B cell (primary cell): Measurements from ENCODE around the gene EIF5. TPM values are rescaled to one million over a fixed set of nuclear protein-coding genes. Genes with fewer than 3 reads are reported as not detected.

ENCODE experiments used
- ATAC-seq: fragments of 200-7000 bp; cut with Tn5 transposase; one replicate; pipeline ENCODE4 v1.10.0; 2021; ENCODE audit warnings: low read depth, mild to moderate bottlenecking, moderate number of reproducible peaks, moderate library complexity
- CTCF ChIA-PET: fragments of 350-600 bp; sonication (Branson Sonifier 250); formaldehyde crosslinking; loops from one replicate; lab custom pipeline; 2021; ENCODE audit warnings: antibody characterized with exemption, inconsistent platforms; lab: Charles Lee
- POLR2A ChIA-PET: fragments of 350-600 bp; sonication (Branson Sonifier 250); formaldehyde crosslinking; loops from one replicate; lab custom pipeline; 2021; ENCODE audit warnings: antibody characterized with exemption; lab: Charles Lee
- DNase-seq: peaks from one replicate; pipeline ENCODE4 v3.0.0; 2013
- H2AFZ ChIP-seq: 2 replicates; pipeline ENCODE4 v1.6.1; 2012; ENCODE audit warnings: mild to moderate bottlenecking, low read depth, low read length; ENCODE audit not compliant: insufficient read depth, poor library complexity, severe bottlenecking
- H3K27ac ChIP-seq, 2 donors: 1 replicate in 1 of 2; 2 replicates in 1 of 2; pipeline ENCODE4 v1.5.1; 2012 to 2013; ENCODE audit warnings: low read length in 2 of 2, mild to moderate bottlenecking in 2 of 2, moderate library complexity in 1 of 2
- H3K27me3 ChIP-seq, 4 experiments: fragments of 200-600 bp in 1 of 4; sonication (generic) in 1 of 4; replicated peaks in 1 of 4; 1 replicate in 2 of 4; 2 replicates in 2 of 4; pipeline versions ENCODE4 v1.6.1 to v1.7.0; 2013 to 2016; ENCODE audit warnings: low read length in 3 of 4, mild to moderate bottlenecking in 2 of 4, mixed read lengths in 1 of 4, moderate library complexity in 1 of 4; ENCODE audit not compliant: insufficient read depth in 4 of 4, control insufficient read depth in 3 of 4; ENCODE audit errors: control extremely low read depth in 1 of 4
- H3K36me3 ChIP-seq, 2 experiments: replicated peaks in 1 of 2; 1 replicate in 1 of 2; 2 replicates in 1 of 2; pipeline versions ENCODE4 v1.6.1 to v1.7.1; 2013; ENCODE audit warnings: low read length in 1 of 2; ENCODE audit not compliant: insufficient read depth in 2 of 2, control insufficient read depth in 1 of 2; ENCODE audit errors: control extremely low read depth in 1 of 2, extremely low read depth in 1 of 2
- H3K4me1 ChIP-seq, 2 donors: fragments of 200-600 bp in 1 of 2; sonication (generic) in 1 of 2; 1 replicate in 1 of 2; 2 replicates in 1 of 2; pipeline versions ENCODE4 v1.5.1 to v1.6.1; 2013 to 2017; ENCODE audit warnings: low read length in 2 of 2; ENCODE audit not compliant: control insufficient read depth in 2 of 2, insufficient read depth in 2 of 2
- H3K4me2 ChIP-seq: replicated peaks from 2 replicates; pipeline ENCODE3; 2012; ENCODE audit warnings: mild to moderate bottlenecking, low read depth, low read length; ENCODE audit not compliant: poor library complexity, severe bottlenecking
- H3K4me3 ChIP-seq, 5 experiments: fragments of 200-600 bp in 1 of 5; sonication (generic) in 1 of 5; 1 replicate in 3 of 5; 2 replicates in 2 of 5; pipeline versions ENCODE4 v1.5.1 to v1.7.0; 2011 to 2016; ENCODE audit warnings: low read length in 4 of 5, mild to moderate bottlenecking in 4 of 5, low read depth in 2 of 5, control low read depth in 1 of 5, moderate library complexity in 1 of 5; ENCODE audit not compliant: insufficient read depth in 1 of 5; ENCODE audit errors: control extremely low read depth in 1 of 5, extremely low read depth in 1 of 5
- H3K79me2 ChIP-seq: fragments of 200-600 bp; sonication (generic); one replicate; pipeline ENCODE4 v1.6.0; 2016; ENCODE audit warnings: low read length; ENCODE audit not compliant: control insufficient read depth, insufficient read depth
- H3K9ac ChIP-seq: fragments of 200-600 bp; sonication (generic); 2 replicates; pipeline ENCODE4 v1.6.1; 2017; ENCODE audit warnings: mild to moderate bottlenecking, low read length, moderate library complexity
- H3K9me3 ChIP-seq, 3 donors: one replicate each; pipeline versions ENCODE4 v1.6.1 to v1.7.1; 2013; ENCODE audit warnings: low read length in 2 of 3; ENCODE audit not compliant: control insufficient read depth in 2 of 3, insufficient read depth in 1 of 3; ENCODE audit errors: control extremely low read depth in 1 of 3
- H4K20me1 ChIP-seq: 2 replicates; pipeline ENCODE4 v1.6.0; 2012; ENCODE audit warnings: mild to moderate bottlenecking, low read length; ENCODE audit not compliant: insufficient read depth, control insufficient read depth, poor library complexity, severe bottlenecking
- H3K27ac Mint-ChIP-seq: one replicate; pipeline ENCODE4 v1.8.0; 2021; ENCODE audit warnings: mixed read lengths
- H3K27me3 Mint-ChIP-seq: one replicate; pipeline ENCODE4 v1.8.0; 2021; ENCODE audit warnings: mixed read lengths
- H3K4me1 Mint-ChIP-seq: one replicate; pipeline ENCODE4 v1.8.0; 2021; ENCODE audit warnings: mixed read lengths
- H3K4me3 Mint-ChIP-seq: one replicate; pipeline ENCODE4 v1.8.0; 2021; ENCODE audit warnings: mixed read lengths
- H3K9me3 Mint-ChIP-seq: one replicate; pipeline ENCODE4 v1.8.0; 2022; ENCODE audit warnings: mixed read lengths; ENCODE audit not compliant: insufficient read depth
- CTCF ChIP-seq: fragments of 200-600 bp; IDR thresholded peaks from one replicate; pipeline ENCODE4 v1.8.0; 2022; ENCODE audit warnings: antibody characterized with exemption, mild to moderate bottlenecking
- EZH2 ChIP-seq: IDR thresholded peaks from 2 replicates; pipeline ENCODE4 v1.6.1; 2012; ENCODE audit warnings: borderline replicate concordance, low read depth, mild to moderate bottlenecking, moderate library complexity, low read length; ENCODE audit not compliant: insufficient read depth, poor library complexity, severe bottlenecking
- WGBS: methylation state at CpG from one replicate; pipeline ENCODE4 v1.1.5; 2013; ENCODE audit warnings: missing lambda C conversion rate; ENCODE audit not compliant: insufficient coverage; 5-methylcytosine and 5-hydroxymethylcytosine counted together
- intact Hi-C: fragments of 100-400 bp; cut with micrococcal nuclease; formaldehyde crosslinking; loops from one replicate; pipeline ENCODE4 v1.10.0; 2022
- polyA plus RNA-seq: library from polyadenylated mRNA; depleted of rRNA; stranded (reverse); fragments of >200 nt; gene quantifications from 2 replicates; pipeline ENCODE4 v1.2.3, GENCODE V29; 2012
- total RNA-seq, 2 donors: library from RNA; stranded (reverse); fragments of 120-200 nt in 1 of 2; gene quantifications; 1 replicate in 1 of 2; 2 replicates in 1 of 2; pipeline versions ENCODE4 v1.2.3 to v1.2.4, GENCODE V29; 2013 to 2022

The EIF5 gene
- total and polyA plus RNA-seq, 2 donors (not counting 1 experiment from before 2014, with no cell fraction given) = 206 to 314 TPM

- no peak for DNase-seq
- Histone ChIP-seq H3K27ac (no peak overlapping the region), H3K4me2 (no peak overlapping the region), H3K9me3 (peaks cover 0 to 4% (median 0%) of the 10 kb centered on the region in 3 donors), H3K4me3 (no peak overlapping the region), H3K79me2 (no peaks in the 10 kb centered on the region), H3K4me1 (peaks cover 0 to 5% of the 10 kb centered on the region in 2 donors), H4K20me1 (no peaks in the 10 kb centered on the region), H3K27me3 (peaks cover 0 to 36% (median 6%) of the 10 kb centered on the region in 4 experiments), H3K9ac (no peak overlapping the region), H3K36me3 (no peaks in the 10 kb centered on the region), H2AFZ (no peak overlapping the region)
- H3K4me1 Mint-ChIP-seq = peaks cover 1% of the 10 kb centered on the region
- WGBS = 87% methylated on average over 12 of the region's 16 CpGs
- TF ChIP-seq CTCF (no peak), EZH2 (no peak)
- ChIA-PET CTCF (interaction anchor here (0.9 kb wide), 1 partner anchor 10 kb away, joined by 3 read pairs; no protein-coding TSS in a partner anchor), POLR2A (no interaction called here)
- no peak overlapping the region for H3K27ac Mint-ChIP-seq
- intact Hi-C loops = no loop called here
- no peaks in the 10 kb centered on the region for H3K9me3 Mint-ChIP-seq
- peaks cover 53% of the 10 kb centered on the region for H3K27me3 Mint-ChIP-seq
- no peak for ATAC-seq
- H3K4me3 Mint-ChIP-seq = no peak overlapping the region
These were observed 45.8 kb upstream of the EIF5 start for GRCh38 chr14:103288076-103288766.

GRCh38 chr14:103290056-103290455, 44.0 kb upstream of the EIF5 start:
- H3K27me3 Mint-ChIP-seq = peaks cover 38% of the 10 kb centered on the region
- no peaks in the 10 kb centered on the region for H4K20me1 ChIP-seq
- intact Hi-C loops = no loop called here
- peaks cover 1% of the 10 kb centered on the region for H3K4me1 Mint-ChIP-seq
- no peak overlapping the region for H3K27ac Mint-ChIP-seq
- DNase-seq (no peak), ATAC-seq (no peak)
- H3K4me1 ChIP-seq = peaks cover 0 to 5% of the 10 kb centered on the region in 2 donors
- WGBS = 78% methylated on average over 4 of the region's 4 CpGs
- no peak overlapping the region for H3K4me3 ChIP-seq
- H3K4me3 Mint-ChIP-seq = no peak overlapping the region
- no peaks in the 10 kb centered on the region for H3K9me3 Mint-ChIP-seq
- CTCF ChIA-PET = interaction anchor here (0.6 to 5.9 kb wide), 2 partner anchors 15 to 185 kb away, joined by 3 to 70 read pairs; no protein-coding TSS in a partner anchor
- peaks cover 0 to 4% (median 0%) of the 10 kb centered on the region in 3 donors for H3K9me3 ChIP-seq
- H2AFZ ChIP-seq = no peak overlapping the region
- POLR2A ChIA-PET = no interaction called here
- no peak overlapping the region for H3K27ac ChIP-seq
- no peaks in the 10 kb centered on the region for H3K79me2 ChIP-seq
- no peak overlapping the region for H3K4me2 ChIP-seq
- H3K9ac ChIP-seq = no peak overlapping the region
- H3K27me3 ChIP-seq = peaks cover 0 to 33% (median 4%) of the 10 kb centered on the region in 4 experiments
- no peak for TF ChIP-seq EZH2
- H3K36me3 ChIP-seq = no peaks in the 10 kb centered on the region
